GM21423 (cell line): ENCODE results near the gene IFI44L.

ENCODE experiments used
- ATAC-seq: cut with Tn5 transposase; IDR thresholded peaks from one replicate; pipeline ENCODE4 v1.9.1; 2021; ENCODE audit warnings: mild to moderate bottlenecking, moderate library complexity; ENCODE audit not compliant: unreplicated experiment

The IFI44L gene

GRCh38 chr1:78619803-78620579 is at the start of gene IFI44L:
TSS of gene IFI44L (plus strand) at chr1:78620448. CDS start at chr1:78627916, 7,468 bp downstream.
- ATAC-seq = peak; percentile 45

GRCh38 chr1:78570539-78570938 is 49.7 kb upstream of the IFI44L start:
- no peak for ATAC-seq

GRCh38 chr1:78577257-78578100 is 42.8 kb upstream of the IFI44L start:
- ATAC-seq = no peak

GRCh38 chr1:78586572-78586971 is 33.7 kb upstream of the IFI44L start:
- ATAC-seq = no peak

GRCh38 chr1:78587211-78587610 is 33.0 kb upstream of the IFI44L start:
- ATAC-seq = no peak

- no peak for ATAC-seq
These were observed 28.3 kb upstream of the IFI44L start for GRCh38 chr1:78591971-78592370.

- no peak for ATAC-seq
These were observed 21.0 kb upstream of the IFI44L start for GRCh38 chr1:78599294-78599693.

- no peak for ATAC-seq
These were observed 19.2 kb upstream of the IFI44L start for GRCh38 chr1:78601068-78601467.

- no peak for ATAC-seq
These were observed 17.0 kb upstream of the IFI44L start for GRCh38 chr1:78603206-78603605.

- no peak for ATAC-seq
These were observed 15.6 kb upstream of the IFI44L start for GRCh38 chr1:78604643-78605042.

GRCh38 chr1:78606274-78606673 is 14.0 kb upstream of the IFI44L start:
- no peak for ATAC-seq

GRCh38 chr1:78607334-78607927 is 12.8 kb upstream of the IFI44L start:
- ATAC-seq = no peak

GRCh38 chr1:78607944-78608343 is 12.3 kb upstream of the IFI44L start:
- no peak for ATAC-seq

GRCh38 chr1:78617615-78618026 is 2.6 kb upstream of the IFI44L start:
- ATAC-seq = peak; percentile 44

- no peak for ATAC-seq
These were observed 1.2 kb upstream of the IFI44L start for GRCh38 chr1:78619032-78619431.

- ATAC-seq = peak; percentile 1
These were observed 824 bp upstream of the IFI44L start for GRCh38 chr1:78619446-78619802.

GRCh38 chr1:78620666-78621065 is 418 bp downstream of the IFI44L start:
- peak; percentile 20 for ATAC-seq

GRCh38 chr1:78622548-78622947 is 2.3 kb downstream of the IFI44L start:
- peak; percentile 16 for ATAC-seq

- ATAC-seq = no peak
These were observed 3.8 kb downstream of the IFI44L start for GRCh38 chr1:78624035-78624434.

- no peak for ATAC-seq
These were observed 7.1 kb downstream of the IFI44L start for GRCh38 chr1:78627321-78627720.

- ATAC-seq = no peak
These were observed 10.4 kb downstream of the IFI44L start for GRCh38 chr1:78630600-78630999.

GRCh38 chr1:78633209-78633608 is 13.0 kb downstream of the IFI44L start:
- no peak for ATAC-seq
